NCI-H146 treated with DMSO at 0.1 percent for 48 hours (cell line): ENCODE data around the gene CHRM1.

ENCODE experiments used
- DNase-seq: peaks from one replicate; lab custom pipeline; 2025; ENCODE audit not compliant: unreplicated experiment; lab: John Stamatoyannopoulos, UW

CHRM1 gene

DNA sequence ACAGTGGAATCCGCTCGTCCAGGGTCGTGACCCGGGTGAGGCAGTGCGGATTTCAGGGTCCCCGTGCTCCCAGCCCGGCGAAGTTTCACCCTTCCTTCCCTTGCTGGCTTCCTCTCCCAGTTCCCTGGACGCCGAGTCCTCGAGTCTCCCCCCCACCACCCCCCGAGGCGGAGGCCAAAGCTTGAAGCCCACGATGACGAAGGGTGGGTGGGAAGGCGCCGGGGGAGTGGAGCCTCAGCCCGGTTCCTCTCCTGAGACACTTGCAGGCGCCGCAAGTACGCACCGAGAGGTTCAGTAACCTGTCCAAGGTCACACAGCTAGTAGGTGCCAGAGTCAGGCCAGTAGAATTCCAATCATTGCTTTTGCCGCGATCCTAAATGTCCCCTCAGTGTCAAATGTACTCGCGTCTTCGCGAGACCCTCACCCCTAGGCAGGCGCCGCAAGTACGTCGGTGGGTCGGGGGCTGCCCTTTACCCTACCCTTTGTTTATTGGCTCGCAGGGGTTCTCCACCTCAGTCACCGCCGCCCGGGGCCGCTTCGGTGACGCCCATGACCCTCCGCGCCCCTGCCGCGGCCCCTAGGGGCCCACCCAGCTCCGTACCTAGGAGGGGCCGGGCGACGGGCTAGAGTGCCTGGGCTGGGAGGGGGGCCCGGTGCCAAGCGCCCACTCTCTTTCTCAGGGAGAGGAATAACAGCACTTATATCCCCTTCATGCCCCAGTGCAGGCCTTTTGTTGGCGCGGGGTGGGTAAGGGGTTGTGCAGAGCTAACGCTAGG is 5.7 kb upstream of the CHRM1 start:
- no peak for DNase-seq

DNA sequence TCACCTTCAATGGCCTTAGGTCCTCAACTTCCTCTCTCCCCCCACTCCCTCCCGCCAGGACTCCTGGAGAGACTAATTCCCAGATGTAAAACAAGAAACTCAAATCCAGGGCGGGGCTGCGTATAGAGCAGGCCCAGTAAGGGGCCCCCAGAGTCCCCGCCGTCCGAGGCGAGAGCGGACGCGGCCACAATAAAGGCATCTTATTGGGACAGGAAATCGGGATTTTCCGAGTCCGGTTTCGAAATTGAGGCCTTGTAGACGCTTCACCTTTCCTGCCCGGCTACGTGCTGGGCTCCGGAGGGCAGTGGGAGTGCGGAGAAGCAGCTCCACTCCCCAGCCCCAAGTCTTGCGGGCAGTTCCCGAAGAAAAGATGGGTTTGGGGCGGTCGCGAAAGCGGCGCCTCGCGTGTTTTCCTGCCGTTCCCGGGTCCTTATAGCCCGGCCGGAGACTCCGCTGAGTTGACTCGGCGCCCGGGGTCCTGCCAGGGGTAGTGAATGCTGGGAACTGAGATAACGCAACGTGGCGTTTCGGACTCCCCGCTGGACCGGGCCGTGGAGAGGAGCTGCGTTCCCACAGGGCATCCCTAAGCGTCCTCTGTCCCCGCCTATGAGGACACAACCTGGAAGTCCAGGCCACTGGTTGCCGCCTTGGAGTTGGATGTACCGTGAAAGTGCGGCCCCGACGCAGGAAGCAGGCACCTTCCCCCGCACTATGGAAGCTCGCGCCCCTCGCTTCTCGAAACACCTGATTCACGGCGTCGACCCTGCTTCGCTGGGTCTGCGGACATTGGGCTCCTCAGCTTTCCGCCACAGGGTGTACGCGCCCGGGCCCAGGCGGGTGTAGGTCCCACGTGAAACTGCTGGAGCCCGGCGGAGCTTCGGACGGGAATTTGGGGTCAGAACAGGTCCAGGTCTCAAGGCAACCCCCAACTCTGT is 4.8 kb upstream of the CHRM1 start:
- DNase-seq: no peak

DNA sequence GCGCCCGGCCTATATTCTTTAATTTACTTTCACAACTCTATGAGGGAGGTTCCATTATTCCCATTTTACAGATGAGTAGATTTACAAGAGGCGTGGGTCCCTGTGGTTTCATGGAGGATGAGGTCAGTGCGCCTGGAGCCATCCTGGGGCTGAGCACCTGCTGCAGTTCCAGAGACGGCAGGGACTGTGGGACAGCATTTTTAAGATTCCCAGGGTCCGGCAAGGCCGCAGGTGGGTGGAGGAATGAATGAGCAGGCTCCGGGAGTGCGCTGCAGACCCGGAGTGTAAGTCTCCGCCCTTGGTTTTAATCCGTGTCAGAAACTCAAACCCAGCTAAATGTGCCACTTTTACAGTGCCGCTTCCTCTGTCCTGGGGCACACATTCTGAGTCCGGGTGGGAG is 4.1 kb upstream of the CHRM1 start:
- DNase-seq: no peak

GRCh38 chr11:62923601-62924411 is 2.6 kb upstream of the CHRM1 start:
- no peak for DNase-seq

GRCh38 chr11:62922653-62923431 is 1.7 kb upstream of the CHRM1 start:
- DNase-seq: no peak

DNA sequence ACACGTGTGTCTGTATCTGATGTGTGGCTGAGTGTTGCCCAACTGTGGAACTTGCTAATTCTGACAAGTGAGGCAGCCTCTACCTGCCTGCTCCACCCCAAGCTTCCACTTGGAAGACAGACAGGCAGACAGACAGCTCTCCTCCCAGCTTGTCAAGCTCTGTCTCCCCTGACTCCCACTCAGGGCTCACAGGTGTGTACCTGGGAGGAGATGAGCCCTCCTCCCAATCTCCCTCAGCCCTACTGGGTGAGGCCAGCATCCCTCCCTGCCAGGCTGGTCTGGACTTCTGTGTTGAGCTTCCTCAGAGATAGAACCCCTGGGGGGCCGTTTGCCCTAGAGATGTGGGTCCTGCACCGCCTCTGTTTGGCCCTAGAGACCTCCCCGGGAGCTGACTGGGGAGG is 1.0 kb upstream of the CHRM1 start:
- DNase-seq: no peak

DNA sequence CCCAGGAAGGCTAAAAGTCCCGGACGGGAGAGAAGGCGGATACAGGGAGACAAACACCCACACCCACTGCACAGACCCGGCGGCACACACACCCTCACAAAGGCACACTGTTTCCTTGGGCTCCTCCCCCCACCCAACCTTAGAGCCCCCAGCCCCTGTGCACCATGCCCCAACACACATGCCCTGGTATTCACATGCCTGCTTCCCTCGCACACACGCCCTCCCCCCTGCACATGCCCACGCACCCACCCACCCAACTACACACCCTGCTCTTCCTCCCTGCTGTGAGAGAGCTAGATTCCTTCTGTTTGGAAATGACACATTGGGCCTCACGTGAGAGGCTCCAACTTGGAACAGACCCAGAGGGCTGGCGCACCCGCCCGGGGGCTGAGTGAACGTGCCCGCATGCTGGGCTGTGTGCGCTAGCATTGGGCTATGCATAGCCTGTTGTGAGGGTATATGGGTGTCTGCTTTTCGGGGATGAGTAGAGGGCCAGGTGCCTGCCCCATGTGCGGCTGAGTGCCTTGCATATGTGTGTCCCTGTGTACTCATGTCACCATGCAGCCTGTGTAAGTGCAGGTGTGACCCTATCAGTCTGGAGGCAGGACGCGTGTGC is 518 bp upstream of the CHRM1 start:
- no peak for DNase-seq

- DNase-seq: no peak
Observed at GRCh38 chr11:62919898-62920640, 1.1 kb downstream of the CHRM1 start.

DNA sequence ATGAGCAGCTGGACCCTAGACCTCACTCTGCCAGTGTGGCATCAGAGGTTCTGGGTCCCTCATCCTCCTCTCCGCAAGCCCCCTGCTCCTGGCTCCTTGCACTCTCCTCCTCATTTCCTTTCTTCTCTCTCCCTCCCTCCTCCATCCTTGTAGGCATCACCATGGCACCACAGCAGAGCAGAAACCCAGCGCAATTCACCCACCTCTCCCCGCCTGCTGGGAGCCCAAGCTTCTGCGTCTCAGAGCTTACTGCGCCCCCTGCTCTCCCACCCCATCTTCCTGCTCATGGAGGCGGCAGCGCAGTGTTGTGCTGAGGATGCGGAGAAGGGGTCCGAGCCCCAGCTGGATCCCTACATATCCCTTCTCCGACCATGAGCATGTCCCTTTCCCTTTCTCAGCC is 1.7 kb downstream of the CHRM1 start:
- no peak for DNase-seq

GRCh38 chr11:62918531-62918930 is 2.6 kb downstream of the CHRM1 start:
- DNase-seq: no peak

DNA sequence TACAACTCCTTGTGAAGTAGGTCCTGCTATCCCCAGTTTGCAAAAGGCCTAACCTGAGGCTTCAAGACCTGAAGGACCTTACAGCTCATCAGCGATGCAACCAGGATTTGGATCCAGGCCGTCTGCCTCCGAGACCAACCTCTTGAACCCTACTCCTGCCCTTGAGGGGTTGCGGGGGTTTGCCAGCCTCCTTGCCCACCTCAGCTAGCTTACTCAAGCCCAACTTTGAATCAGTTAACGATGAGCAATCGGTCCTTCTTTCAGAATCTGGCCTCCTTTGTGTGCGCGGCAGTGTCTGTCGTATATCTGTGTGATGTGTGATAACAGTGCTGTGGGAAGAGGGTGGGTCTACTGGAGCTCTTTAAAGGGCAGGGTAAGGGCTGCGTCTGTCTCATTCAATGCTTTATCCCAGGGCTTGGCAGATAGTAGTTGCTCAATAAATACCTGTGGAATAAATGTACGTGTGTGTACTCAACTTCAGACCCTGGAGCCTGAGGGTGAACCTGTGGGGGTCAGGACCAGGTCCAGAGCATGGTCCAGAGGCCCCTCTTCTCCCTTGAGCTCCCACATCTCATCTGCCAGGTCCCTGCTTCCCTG is 3.2 kb downstream of the CHRM1 start:
- no peak for DNase-seq

- no peak for DNase-seq
Observed at GRCh38 chr11:62914416-62914815, 6.7 kb downstream of the CHRM1 start.

DNA sequence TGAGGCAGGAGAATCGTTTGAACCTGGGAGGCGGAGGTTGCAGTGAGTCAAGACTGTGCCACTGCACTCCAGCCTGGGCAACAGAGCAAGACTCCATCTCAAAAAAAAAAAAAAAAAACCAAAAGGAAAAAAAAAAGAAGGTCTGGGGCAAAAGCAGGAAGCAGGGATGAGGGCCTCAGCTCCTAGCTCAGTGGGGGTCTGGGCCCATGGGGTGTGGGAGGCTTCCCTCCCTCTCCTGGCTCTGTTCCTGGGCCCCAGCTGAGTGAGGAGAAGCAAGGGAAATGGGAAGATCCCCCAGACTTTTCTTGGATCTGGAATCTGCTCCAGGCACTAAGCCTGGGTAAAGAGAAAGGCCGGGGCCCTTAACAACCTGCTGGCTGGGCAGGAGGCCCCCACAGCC is 8.9 kb downstream of the CHRM1 start:
- DNase-seq: no peak

DNA sequence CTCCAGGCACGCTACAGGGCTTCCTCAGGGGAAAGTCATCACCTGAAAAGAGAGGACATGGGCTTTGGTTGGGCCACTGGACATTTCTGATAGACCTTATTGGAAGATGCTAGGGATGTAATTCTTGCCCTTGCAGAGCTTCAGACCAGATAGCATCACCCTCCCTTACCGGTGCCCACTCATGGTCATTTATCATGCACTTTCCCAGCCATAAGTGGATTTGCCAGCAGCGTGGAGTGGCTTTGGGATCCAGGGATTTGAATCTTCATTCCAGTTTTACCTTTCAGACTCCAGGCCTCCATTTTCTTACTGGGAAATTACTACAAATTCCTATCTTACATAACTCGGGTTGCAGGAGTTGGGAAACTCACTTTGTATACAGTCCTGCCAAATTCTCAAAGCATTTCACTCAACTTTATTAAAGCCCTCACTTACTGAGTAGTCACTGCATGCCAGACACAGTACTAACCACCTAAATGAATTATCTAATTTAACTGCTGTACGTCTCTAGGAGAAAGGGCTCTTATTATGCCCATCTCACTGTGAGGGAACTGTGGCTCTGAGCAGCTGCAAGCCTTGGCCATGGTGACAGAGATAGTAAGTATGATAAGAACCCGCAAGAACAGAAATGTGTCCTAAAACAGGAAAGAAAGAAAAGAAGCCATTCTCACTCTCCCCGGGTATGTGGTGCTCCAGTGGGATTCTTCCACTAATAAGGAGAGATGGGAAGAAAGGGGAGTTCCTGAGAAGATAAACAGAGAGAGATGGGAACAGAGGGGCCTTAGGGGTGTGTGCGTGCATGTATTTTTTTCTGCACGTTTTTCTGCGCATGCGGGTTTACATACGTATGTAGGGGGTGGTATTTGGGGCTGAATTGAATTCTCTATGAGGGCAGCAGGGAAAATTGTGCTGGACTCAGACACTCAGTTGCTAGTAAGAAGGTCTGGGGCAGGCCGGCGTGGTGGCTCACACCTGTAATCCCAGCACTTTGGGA is 9.7 kb downstream of the CHRM1 start:
- no peak for DNase-seq

- no peak for DNase-seq
Observed at GRCh38 chr11:62910141-62910882, 10.9 kb downstream of the CHRM1 start.

DNA sequence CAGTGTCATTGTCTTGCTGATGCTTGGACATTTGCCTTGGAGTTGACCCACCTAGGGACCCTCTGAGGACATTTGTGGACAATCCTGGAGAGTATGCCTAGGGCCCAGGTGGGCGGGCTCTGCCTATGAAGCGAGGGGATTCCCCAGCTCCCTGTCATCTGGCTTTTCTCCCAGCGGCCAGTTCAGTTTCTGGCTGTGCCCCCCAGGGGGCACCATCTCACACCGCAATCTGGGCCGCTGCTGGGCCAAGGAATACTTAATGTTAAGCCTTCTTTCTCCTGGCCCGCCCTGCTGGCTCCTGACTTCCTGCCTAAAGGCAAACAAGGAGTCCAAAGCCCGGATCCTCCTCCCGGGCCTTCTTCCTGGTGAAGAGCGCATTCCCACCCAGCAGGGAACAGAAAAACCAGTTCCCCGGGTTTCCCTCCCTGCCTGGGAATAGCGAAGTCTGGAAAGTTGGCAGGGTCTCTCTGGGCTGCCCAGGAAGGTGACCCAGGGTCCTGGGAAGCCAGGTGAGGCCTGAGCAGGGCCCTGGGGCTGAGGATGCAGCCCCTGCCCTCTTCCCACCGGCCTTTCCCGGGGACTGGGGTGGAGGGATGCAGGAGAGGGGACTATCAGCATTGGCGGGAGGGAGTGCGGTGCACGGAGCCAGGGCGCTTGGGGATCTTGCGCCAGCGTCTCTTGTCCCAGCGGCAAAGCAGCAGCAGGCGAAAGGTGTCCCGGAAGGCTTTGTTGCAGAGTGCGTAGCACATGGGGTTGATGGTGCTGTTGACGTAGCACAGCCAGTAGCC is 11.9 kb downstream of the CHRM1 start:
- no peak for DNase-seq
